ENCODE results near the gene ADGRG2.

- TF ChIP-seq TAF1 (IDR thresholded peaks at IDR 0.05; ENCODE audit: borderline replicate concordance, low read depth, low read length) (no peak), POLR2A (IDR thresholded peaks at IDR 0.05; ENCODE audit: low read depth, low read length) (no peak), POLR2AphosphoS5 (IDR thresholded peaks at IDR 0.05; ENCODE audit: low read depth, low read length) (no peak)
Measured at GRCh38 chrX:19162851-19163250, 40.6 kb upstream of the ADGRG2 start.
